ENCODE results near the gene C10orf90. TPM values are rescaled to one million over a fixed set of nuclear protein-coding genes. Genes with fewer than 3 reads are reported as not detected.

C10orf90 gene
- total and polyA plus RNA-seq, 4 donors: 0.05 to 0.25 TPM; not detected in 2

DNA sequence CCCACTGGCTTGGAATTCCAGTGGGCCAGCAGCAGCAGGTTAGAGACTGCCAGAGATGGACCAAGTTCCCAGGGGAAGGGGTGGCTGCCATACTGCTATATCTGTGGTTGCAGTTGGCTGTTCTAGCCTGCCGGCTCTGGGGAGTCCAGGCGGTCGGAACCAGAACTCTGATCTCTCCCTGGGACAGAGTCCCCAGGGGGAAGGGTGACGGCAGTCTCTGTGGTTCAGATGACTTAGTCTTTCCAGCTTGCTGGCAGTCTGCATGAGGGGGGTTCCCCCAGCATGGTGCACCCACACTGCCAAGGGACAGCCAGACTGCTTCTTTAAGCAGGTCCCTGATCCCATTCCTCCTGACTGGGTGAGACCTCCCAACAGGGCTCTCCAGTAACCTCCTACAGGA, 82.5 kb downstream of the C10orf90 start (continued):
- no peak for TF ChIP-seq FOXA1 (IDR thresholded peaks at IDR 0.05)

DNA sequence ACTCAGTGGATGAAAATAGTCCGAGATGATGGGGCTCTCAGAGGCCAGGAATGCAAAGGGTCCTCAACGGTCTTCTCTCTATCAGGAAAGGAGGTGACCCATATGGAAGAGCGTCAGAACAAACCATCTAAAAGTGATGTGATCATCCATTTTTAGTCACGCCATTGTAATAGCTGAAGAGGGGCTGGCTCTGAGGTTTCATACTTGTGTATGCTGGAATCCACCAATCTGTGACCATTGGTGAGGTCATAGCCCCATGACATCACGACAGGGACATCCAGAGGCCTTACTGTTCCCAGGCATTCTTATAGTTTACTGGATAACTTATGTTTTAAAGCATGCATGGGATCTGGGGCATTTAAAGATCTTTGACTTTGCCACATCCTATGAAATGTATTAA, 83.6 kb downstream of the C10orf90 start:
- H3K9me3 ChIP-seq (ENCODE audit: control insufficient read depth in 4 of 4, low read length in 3 of 4): no peaks in the 10 kb centered on the region
- H3K27me3 ChIP-seq (ENCODE audit: control insufficient read depth in 4 of 4, insufficient read depth in 4 of 4, low read length in 3 of 4): peaks cover 0 to 4% (median 0%) of the 10 kb centered on the region in 4 donors
- no peak overlapping the region for H3K9ac ChIP-seq (ENCODE audit: low read depth in 1 of 2, low read length in 2 of 2)
- no peaks in the 10 kb centered on the region for H3K4me1 ChIP-seq (ENCODE audit: control insufficient read depth in 4 of 4, insufficient read depth in 4 of 4, low read length in 3 of 4)
- 74% methylated on average over 5 of the region's 5 CpGs for WGBS
- TF ChIP-seq JUND (IDR thresholded peaks at IDR 0.05) (no peak), FOXA2 (IDR thresholded peaks at IDR 0.05) (no peak), SP1 (IDR thresholded peaks at IDR 0.05) (no peak), GABPA (IDR thresholded peaks at IDR 0.05 in 1 of 2, conservative IDR thresholded peaks at IDR 0.05 in 1 of 2) (no peak), HNF4G (IDR thresholded peaks at IDR 0.05) (no peak), EGR1 (IDR thresholded peaks at IDR 0.05; ENCODE audit: low read depth in 2 of 2) (no peak), RAD21 (IDR thresholded peaks at IDR 0.05) (no peak), TAF1 (conservative IDR thresholded peaks at IDR 0.05) (no peak), HNF4A (conservative IDR thresholded peaks at IDR 0.05) (no peak), FOXA1 (IDR thresholded peaks at IDR 0.05) (no peak), RXRA (IDR thresholded peaks at IDR 0.05) (no peak), NR2F2 (IDR thresholded peaks at IDR 0.05) (no peak)
- TF ChIP-seq, protein P1, sequence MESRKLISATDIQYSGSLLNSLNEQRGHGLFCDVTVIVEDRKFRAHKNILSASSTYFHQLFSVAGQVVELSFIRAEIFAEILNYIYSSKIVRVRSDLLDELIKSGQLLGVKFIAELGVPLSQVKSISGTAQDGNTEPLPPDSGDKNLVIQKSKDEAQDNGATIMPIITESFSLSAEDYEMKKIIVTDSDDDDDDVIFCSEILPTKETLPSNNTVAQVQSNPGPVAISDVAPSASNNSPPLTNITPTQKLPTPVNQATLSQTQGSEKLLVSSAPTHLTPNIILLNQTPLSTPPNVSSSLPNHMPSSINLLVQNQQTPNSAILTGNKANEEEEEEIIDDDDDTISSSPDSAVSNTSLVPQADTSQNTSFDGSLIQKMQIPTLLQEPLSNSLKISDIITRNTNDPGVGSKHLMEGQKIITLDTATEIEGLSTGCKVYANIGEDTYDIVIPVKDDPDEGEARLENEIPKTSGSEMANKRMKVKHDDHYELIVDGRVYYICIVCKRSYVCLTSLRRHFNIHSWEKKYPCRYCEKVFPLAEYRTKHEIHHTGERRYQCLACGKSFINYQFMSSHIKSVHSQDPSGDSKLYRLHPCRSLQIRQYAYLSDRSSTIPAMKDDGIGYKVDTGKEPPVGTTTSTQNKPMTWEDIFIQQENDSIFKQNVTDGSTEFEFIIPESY (IDR thresholded peaks at IDR 0.05): no peak
- TF ChIP-seq, protein P2, sequence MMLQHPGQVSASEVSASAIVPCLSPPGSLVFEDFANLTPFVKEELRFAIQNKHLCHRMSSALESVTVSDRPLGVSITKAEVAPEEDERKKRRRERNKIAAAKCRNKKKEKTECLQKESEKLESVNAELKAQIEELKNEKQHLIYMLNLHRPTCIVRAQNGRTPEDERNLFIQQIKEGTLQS (IDR thresholded peaks at IDR 0.05): no peak
- TF ChIP-seq, protein P3, sequence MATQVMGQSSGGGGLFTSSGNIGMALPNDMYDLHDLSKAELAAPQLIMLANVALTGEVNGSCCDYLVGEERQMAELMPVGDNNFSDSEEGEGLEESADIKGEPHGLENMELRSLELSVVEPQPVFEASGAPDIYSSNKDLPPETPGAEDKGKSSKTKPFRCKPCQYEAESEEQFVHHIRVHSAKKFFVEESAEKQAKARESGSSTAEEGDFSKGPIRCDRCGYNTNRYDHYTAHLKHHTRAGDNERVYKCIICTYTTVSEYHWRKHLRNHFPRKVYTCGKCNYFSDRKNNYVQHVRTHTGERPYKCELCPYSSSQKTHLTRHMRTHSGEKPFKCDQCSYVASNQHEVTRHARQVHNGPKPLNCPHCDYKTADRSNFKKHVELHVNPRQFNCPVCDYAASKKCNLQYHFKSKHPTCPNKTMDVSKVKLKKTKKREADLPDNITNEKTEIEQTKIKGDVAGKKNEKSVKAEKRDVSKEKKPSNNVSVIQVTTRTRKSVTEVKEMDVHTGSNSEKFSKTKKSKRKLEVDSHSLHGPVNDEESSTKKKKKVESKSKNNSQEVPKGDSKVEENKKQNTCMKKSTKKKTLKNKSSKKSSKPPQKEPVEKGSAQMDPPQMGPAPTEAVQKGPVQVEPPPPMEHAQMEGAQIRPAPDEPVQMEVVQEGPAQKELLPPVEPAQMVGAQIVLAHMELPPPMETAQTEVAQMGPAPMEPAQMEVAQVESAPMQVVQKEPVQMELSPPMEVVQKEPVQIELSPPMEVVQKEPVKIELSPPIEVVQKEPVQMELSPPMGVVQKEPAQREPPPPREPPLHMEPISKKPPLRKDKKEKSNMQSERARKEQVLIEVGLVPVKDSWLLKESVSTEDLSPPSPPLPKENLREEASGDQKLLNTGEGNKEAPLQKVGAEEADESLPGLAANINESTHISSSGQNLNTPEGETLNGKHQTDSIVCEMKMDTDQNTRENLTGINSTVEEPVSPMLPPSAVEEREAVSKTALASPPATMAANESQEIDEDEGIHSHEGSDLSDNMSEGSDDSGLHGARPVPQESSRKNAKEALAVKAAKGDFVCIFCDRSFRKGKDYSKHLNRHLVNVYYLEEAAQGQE (IDR thresholded peaks at IDR 0.05): no peak
- H3K36me3 ChIP-seq (ENCODE audit: control insufficient read depth in 4 of 4, insufficient read depth in 3 of 4, low read depth in 1 of 4, low read length in 3 of 4): no peaks in the 10 kb centered on the region
- no peak overlapping the region for H3K4me3 ChIP-seq (ENCODE audit: low read depth in 1 of 3, low read length in 3 of 3)
- DNase-seq (ENCODE audit: low spot score): no peak
- H3K27ac ChIP-seq (ENCODE audit: low read depth in 1 of 2, low read length in 2 of 2): no peak overlapping the region

DNA sequence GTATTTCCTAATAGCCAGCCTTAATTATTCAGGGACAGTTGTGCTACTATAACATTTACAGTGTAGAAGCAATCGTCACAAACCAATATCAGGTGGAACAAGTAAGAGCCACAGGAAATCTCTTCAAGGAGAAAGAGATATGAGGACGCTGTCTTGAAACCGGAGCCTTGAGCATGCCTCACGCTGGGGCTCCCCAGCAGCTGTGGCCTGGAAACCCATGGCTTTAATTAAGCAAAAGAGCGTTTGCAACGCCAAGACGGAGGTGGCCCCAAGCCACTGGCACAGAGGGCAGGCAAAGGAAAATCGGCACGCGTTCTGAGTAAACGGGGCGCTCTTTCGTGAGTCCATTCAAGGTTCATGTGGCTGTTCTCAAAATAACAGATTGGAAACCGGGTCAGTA, 84.4 kb downstream of the C10orf90 start:
- TF ChIP-seq RAD21 (IDR thresholded peaks at IDR 0.05): no peak
- TF ChIP-seq, protein P4, sequence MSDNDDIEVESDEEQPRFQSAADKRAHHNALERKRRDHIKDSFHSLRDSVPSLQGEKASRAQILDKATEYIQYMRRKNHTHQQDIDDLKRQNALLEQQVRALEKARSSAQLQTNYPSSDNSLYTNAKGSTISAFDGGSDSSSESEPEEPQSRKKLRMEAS (IDR thresholded peaks at IDR 0.05): no peak
- no peak for TF ChIP-seq HNF4G (IDR thresholded peaks at IDR 0.05)
- TF ChIP-seq EGR1 (IDR thresholded peaks at IDR 0.05; ENCODE audit: low read depth in 2 of 2): no peak
- no peak for TF ChIP-seq GABPA (IDR thresholded peaks at IDR 0.05 in 1 of 2, conservative IDR thresholded peaks at IDR 0.05 in 1 of 2)
- TF ChIP-seq SP1 (IDR thresholded peaks at IDR 0.05): no peak
- no peak for TF ChIP-seq FOXA2 (IDR thresholded peaks at IDR 0.05)
- TF ChIP-seq HNF4A (conservative IDR thresholded peaks at IDR 0.05): no peak
- no peak for TF ChIP-seq JUND (IDR thresholded peaks at IDR 0.05)
- TF ChIP-seq, protein P2 (IDR thresholded peaks at IDR 0.05): no peak
- no peak for TF ChIP-seq FOXA1 (IDR thresholded peaks at IDR 0.05)
- no peak for TF ChIP-seq YY1 (IDR thresholded peaks at IDR 0.05)
- no peak for TF ChIP-seq RXRA (IDR thresholded peaks at IDR 0.05)
- TF ChIP-seq, protein P5, sequence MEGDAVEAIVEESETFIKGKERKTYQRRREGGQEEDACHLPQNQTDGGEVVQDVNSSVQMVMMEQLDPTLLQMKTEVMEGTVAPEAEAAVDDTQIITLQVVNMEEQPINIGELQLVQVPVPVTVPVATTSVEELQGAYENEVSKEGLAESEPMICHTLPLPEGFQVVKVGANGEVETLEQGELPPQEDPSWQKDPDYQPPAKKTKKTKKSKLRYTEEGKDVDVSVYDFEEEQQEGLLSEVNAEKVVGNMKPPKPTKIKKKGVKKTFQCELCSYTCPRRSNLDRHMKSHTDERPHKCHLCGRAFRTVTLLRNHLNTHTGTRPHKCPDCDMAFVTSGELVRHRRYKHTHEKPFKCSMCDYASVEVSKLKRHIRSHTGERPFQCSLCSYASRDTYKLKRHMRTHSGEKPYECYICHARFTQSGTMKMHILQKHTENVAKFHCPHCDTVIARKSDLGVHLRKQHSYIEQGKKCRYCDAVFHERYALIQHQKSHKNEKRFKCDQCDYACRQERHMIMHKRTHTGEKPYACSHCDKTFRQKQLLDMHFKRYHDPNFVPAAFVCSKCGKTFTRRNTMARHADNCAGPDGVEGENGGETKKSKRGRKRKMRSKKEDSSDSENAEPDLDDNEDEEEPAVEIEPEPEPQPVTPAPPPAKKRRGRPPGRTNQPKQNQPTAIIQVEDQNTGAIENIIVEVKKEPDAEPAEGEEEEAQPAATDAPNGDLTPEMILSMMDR (IDR thresholded peaks at IDR 0.05; ENCODE audit: low read depth, low read length, missing input control): no peak
- TF ChIP-seq NR2F2 (IDR thresholded peaks at IDR 0.05): no peak
- TF ChIP-seq, protein P1 (IDR thresholded peaks at IDR 0.05): no peak
- no peak for TF ChIP-seq TAF1 (conservative IDR thresholded peaks at IDR 0.05)

More for the DNA sequence above, 84.4 kb downstream of the C10orf90 start:
- no peaks in the 10 kb centered on the region for H3K4me1 ChIP-seq (ENCODE audit: control insufficient read depth in 4 of 4, insufficient read depth in 4 of 4, low read length in 3 of 4)
- no peak for DNase-seq (ENCODE audit: low spot score)
- 71% methylated on average over 14 of the region's 14 CpGs for WGBS
- H3K27me3 ChIP-seq (ENCODE audit: control insufficient read depth in 4 of 4, insufficient read depth in 4 of 4, low read length in 3 of 4): peaks cover 0 to 4% (median 0%) of the 10 kb centered on the region in 4 donors
- no peak overlapping the region for H3K4me3 ChIP-seq (ENCODE audit: low read depth in 1 of 3, low read length in 3 of 3)
- no peak overlapping the region for H3K9ac ChIP-seq (ENCODE audit: low read depth in 1 of 2, low read length in 2 of 2)
- H3K9me3 ChIP-seq (ENCODE audit: control insufficient read depth in 4 of 4, low read length in 3 of 4): no peaks in the 10 kb centered on the region
- no peaks in the 10 kb centered on the region for H3K36me3 ChIP-seq (ENCODE audit: control insufficient read depth in 4 of 4, insufficient read depth in 3 of 4, low read depth in 1 of 4, low read length in 3 of 4)
- no peak overlapping the region for H3K27ac ChIP-seq (ENCODE audit: low read depth in 1 of 2, low read length in 2 of 2)

All from liver (tissue), 9 donors.